ENCODE measurements around the gene PSG6. TPM values are rescaled to one million over a fixed set of nuclear protein-coding genes. Genes with fewer than 3 reads are reported as not detected.
A peak's percentile ranks its signal among the peaks of the same experiment; 100 is the strongest.
"Not testable (repeated sequence)": the region's sequence is repeated elsewhere in the genome, so short reads cannot be mapped to it uniquely, and the experiment has no call there.

The PSG6 gene
- total and polyA plus RNA-seq, 2 experiments from 2014 or later: 1.2 TPM; not detected in 1

DNA sequence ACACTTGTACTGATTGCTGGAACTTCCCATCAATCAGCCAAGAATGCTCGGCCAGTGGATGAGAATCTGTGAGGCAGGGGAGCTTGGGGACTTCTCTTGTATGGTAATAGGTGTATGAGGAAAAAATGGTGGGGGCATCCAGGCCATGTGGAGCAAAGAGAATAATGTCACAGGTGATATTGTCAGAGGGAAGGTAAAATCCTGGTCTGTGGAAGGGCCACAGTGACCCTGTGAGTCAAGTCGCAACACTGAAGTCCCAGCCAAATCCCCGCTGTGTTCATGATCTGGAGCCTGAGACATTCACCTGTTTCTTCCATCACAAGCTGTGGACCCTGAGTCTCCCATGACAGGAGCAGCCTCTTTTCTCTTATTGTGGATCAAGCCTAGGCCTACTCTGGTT is 11.2 kb upstream of the PSG6 start:
- no peaks in the 10 kb centered on the region for H3K79me2 ChIP-seq (ENCODE audit: insufficient read depth)
- H2AFZ ChIP-seq: no peak overlapping the region
- no peaks in the 10 kb centered on the region for H4K20me1 ChIP-seq (ENCODE audit: insufficient read depth)
- H3K4me1 ChIP-seq (ENCODE audit: insufficient read depth): peaks cover 29% of the 10 kb centered on the region
- no peaks in the 10 kb centered on the region for H3K9me3 ChIP-seq (ENCODE audit: low read depth)
- no peak overlapping the region for H3K27ac ChIP-seq
- H3K36me3 ChIP-seq (ENCODE audit: low read depth): no peaks in the 10 kb centered on the region
- peaks cover 27% of the 10 kb centered on the region for H3F3A ChIP-seq (ENCODE audit: insufficient read depth)
- in situ Hi-C loops (cut with MboI): loop anchor here (5.0 kb wide), 1 partner anchor 153 kb away; the partner anchor contains the start of gene PSG2
- DNase-seq: no peak
- 95% methylated on average over 3 of the region's 3 CpGs for WGBS, 2 experiments (ENCODE audit: low coverage in 1 of 2, low lambda C conversion rate in 2 of 2, missing lambda C conversion rate in 2 of 2)
- no peaks in the 10 kb centered on the region for H3K9me2 ChIP-seq (ENCODE audit: insufficient read depth)
- TF ChIP-seq EZH2 (IDR thresholded peaks at IDR 0.05; ENCODE audit: insufficient read depth, poor library complexity, severe bottlenecking) (no peak), EZH2phosphoT487 (IDR thresholded peaks at IDR 0.05; ENCODE audit: insufficient read depth, low read depth) (no peak)
- no peak overlapping the region for H3K9ac ChIP-seq
- H3K4me2 ChIP-seq (ENCODE audit: unreplicated experiment): no peak overlapping the region
- H3K4me3 ChIP-seq: no peak overlapping the region
- no peaks in the 10 kb centered on the region for H3K27me3 ChIP-seq (replicated peaks; ENCODE audit: insufficient read depth)

DNA sequence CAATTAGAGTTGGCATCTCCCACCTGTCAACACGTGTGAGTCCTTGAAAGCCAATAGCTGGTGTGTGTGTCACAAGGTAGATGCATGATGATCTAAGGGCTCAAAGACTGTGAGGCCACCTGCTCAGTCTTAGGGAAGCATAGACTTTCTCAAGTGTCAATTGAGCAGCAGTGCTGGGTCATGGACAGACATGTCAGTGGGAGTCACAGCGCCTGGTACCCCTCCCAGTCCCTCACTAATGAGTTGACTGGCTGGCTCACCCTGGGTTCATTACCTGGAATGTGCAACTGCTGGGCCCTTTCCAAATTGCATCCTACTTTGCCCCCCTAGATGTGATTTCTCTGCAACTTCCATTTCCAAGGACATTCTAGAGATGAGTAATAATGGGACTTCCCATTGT is 9.1 kb upstream of the PSG6 start:
- Histone ChIP-seq H3K36me3 (ENCODE audit: low read depth) (no peaks in the 10 kb centered on the region), H3K4me3 (no peak overlapping the region), H3K27me3 (replicated peaks; ENCODE audit: insufficient read depth) (no peaks in the 10 kb centered on the region), H3K27ac (no peak overlapping the region), H3K4me2 (ENCODE audit: unreplicated experiment) (no peak overlapping the region), H3K79me2 (ENCODE audit: insufficient read depth) (no peaks in the 10 kb centered on the region), H3K4me1 (ENCODE audit: insufficient read depth) (peaks cover 16% of the 10 kb centered on the region), H3F3A (ENCODE audit: insufficient read depth) (peaks cover 15% of the 10 kb centered on the region), H4K20me1 (ENCODE audit: insufficient read depth) (no peaks in the 10 kb centered on the region), H3K9me2 (ENCODE audit: insufficient read depth) (no peaks in the 10 kb centered on the region), H3K9ac (no peak overlapping the region), H3K9me3 (ENCODE audit: low read depth) (no peaks in the 10 kb centered on the region), H2AFZ (no peak overlapping the region)
- no peak for DNase-seq
- in situ Hi-C loops (cut with MboI): loop anchor here (5.0 kb wide), 1 partner anchor 156 kb away; the partner anchor contains the start of gene PSG2
- 76 to 80% methylated on average over 2 of the region's 2 CpGs for WGBS, 2 experiments (ENCODE audit: low coverage in 1 of 2, low lambda C conversion rate in 2 of 2, missing lambda C conversion rate in 2 of 2)
- TF ChIP-seq EZH2 (IDR thresholded peaks at IDR 0.05; ENCODE audit: insufficient read depth, poor library complexity, severe bottlenecking) (no peak), EZH2phosphoT487 (IDR thresholded peaks at IDR 0.05; ENCODE audit: insufficient read depth, low read depth) (no peak)

DNA sequence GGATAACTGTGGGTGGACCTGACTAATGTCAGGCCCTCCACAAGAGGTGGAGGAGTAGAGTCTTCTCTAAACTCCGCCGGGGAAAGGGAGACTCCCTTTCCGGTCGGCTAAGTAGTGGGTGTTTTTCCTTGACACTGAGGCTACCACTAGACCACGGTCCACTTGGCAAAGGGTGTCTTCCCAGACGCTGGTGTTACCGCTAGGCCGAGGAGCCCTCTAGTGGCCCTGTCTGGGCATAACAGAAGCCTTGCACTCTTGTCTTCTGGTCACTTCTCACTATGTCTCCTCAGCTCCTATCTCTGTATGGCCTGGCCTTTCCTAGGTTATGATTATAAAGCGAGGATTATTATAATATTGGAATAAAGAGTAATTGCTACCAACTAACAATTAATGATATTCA is 5.4 kb upstream of the PSG6 start:
- peak; percentile 80 for DNase-seq
- H2AFZ ChIP-seq: peak overlapping the region; percentile 30
- not testable (repeated sequence) for H4K20me1 ChIP-seq (ENCODE audit: insufficient read depth)

DNA sequence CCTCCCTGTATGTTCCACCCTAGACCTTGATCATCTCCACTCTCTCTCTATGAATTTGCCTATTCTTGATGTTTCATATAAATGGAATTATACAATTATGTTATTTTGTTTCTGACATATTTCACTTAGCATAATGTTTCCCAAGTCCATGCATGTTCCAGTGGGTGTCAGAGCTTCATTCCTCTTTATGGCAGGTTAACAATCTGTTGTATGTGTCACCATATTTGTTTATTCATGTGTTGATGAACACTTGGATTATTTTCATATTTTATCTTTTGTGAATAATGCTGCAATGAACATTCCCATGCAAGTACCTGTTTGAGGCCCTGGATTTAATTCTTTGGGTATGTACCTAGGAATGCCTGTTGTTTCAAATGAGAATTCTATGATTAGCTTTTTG is 3.3 kb upstream of the PSG6 start:
- H3K9ac ChIP-seq; H3F3A ChIP-seq (ENCODE audit: insufficient read depth); H4K20me1 ChIP-seq (ENCODE audit: insufficient read depth); in situ Hi-C loops (cut with MboI); H3K4me2 ChIP-seq (ENCODE audit: unreplicated experiment); H3K9me2 ChIP-seq (ENCODE audit: insufficient read depth); H3K36me3 ChIP-seq (ENCODE audit: low read depth); H3K27me3 ChIP-seq (replicated peaks; ENCODE audit: insufficient read depth); H3K9me3 ChIP-seq (ENCODE audit: low read depth); H2AFZ ChIP-seq; H3K4me3 ChIP-seq; H3K27ac ChIP-seq; H3K79me2 ChIP-seq (ENCODE audit: insufficient read depth); DNase-seq: not testable (repeated sequence)
- peaks cover 12% of the 10 kb centered on the region for H3K4me1 ChIP-seq (ENCODE audit: insufficient read depth)

More for the DNA sequence above, 5.4 kb upstream of the PSG6 start:
- H3K79me2 ChIP-seq (ENCODE audit: insufficient read depth); H3K4me2 ChIP-seq (ENCODE audit: unreplicated experiment); H3K27ac ChIP-seq; H3K9me2 ChIP-seq (ENCODE audit: insufficient read depth); H3K9ac ChIP-seq; H3K9me3 ChIP-seq (ENCODE audit: low read depth); H3F3A ChIP-seq (ENCODE audit: insufficient read depth); H3K27me3 ChIP-seq (replicated peaks; ENCODE audit: insufficient read depth); in situ Hi-C loops (cut with MboI); H3K4me1 ChIP-seq (ENCODE audit: insufficient read depth); H3K36me3 ChIP-seq (ENCODE audit: low read depth); H3K4me3 ChIP-seq: not testable (repeated sequence)
- 12 to 24% methylated on average over 9 of the region's 9 CpGs for WGBS, 2 experiments (ENCODE audit: low coverage in 1 of 2, low lambda C conversion rate in 2 of 2, missing lambda C conversion rate in 2 of 2)

DNA sequence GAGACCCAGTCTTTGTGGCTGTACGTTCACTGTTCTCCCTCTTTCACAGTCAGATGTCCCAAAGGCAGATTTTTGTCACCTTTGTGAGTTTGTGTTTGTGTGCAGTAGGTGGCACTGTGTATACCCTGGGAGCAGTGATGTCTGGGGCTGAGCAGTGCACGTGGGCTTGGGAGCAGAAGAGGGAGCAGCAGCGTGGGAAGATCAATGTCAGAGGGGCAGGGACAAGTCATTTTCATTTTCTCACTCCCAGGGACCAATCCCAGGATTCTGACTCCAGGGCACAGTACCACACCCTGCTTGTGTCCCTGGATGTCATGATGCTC is 2.0 kb upstream of the PSG6 start:
- H3K4me2 ChIP-seq (ENCODE audit: unreplicated experiment): no peak overlapping the region
- in situ Hi-C loops (cut with MboI): no loop called here
- DNase-seq: peak; percentile 9
- no peaks in the 10 kb centered on the region for H3K9me3 ChIP-seq (ENCODE audit: low read depth)
- H3K27me3 ChIP-seq (replicated peaks; ENCODE audit: insufficient read depth): no peaks in the 10 kb centered on the region
- H3F3A ChIP-seq (ENCODE audit: insufficient read depth): no peaks in the 10 kb centered on the region
- no peaks in the 10 kb centered on the region for H4K20me1 ChIP-seq (ENCODE audit: insufficient read depth)
- no peak overlapping the region for H2AFZ ChIP-seq
- H3K9ac ChIP-seq: no peak overlapping the region
- no peaks in the 10 kb centered on the region for H3K9me2 ChIP-seq (ENCODE audit: insufficient read depth)
- no peak overlapping the region for H3K27ac ChIP-seq
- H3K4me1 ChIP-seq (ENCODE audit: insufficient read depth): peaks cover 12% of the 10 kb centered on the region
- TF ChIP-seq EZH2phosphoT487 (IDR thresholded peaks at IDR 0.05; ENCODE audit: insufficient read depth, low read depth) (no peak), EZH2 (IDR thresholded peaks at IDR 0.05; ENCODE audit: insufficient read depth, poor library complexity, severe bottlenecking) (no peak)
- WGBS, 2 experiments (ENCODE audit: low coverage in 1 of 2, low lambda C conversion rate in 2 of 2, missing lambda C conversion rate in 2 of 2): 16 to 20% methylated on average over 3 of the region's 3 CpGs
- H3K36me3 ChIP-seq (ENCODE audit: low read depth): no peaks in the 10 kb centered on the region
- no peaks in the 10 kb centered on the region for H3K79me2 ChIP-seq (ENCODE audit: insufficient read depth)
- no peak overlapping the region for H3K4me3 ChIP-seq

DNA sequence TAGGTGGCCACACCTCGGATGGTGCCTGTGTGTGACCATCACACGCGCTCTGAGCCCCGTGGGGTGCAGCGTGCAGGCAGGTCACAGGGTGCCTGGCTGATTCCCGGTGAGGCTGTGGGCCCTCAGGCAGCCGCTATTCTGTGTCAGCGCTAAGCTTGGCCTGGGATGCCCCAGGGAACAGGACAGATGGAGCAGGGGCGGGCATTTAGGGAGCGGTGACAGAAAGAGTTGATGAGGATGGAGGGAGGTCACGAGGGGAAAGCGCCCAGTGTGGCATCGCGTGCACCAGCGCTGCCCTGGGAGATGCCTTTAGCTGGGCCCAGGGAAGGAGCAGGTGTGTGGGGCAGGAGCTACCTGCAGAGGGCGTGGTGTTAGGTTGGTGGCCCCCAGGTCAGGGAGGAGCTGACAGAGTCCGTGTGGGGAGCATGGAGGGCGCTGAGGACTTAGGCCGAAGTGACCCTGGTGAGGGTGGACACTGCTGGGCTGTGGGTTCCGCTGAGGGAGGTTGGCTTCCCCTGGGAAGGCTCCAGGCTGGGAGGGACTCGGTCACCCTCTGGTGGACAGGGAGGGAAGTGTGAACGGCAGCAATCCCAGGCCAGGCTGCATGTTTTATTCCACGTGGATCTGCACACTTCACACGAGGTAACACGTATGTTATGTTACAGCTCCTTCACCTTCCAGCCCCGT is 1.5 kb upstream of the PSG6 start:
- H3K27me3 ChIP-seq (replicated peaks; ENCODE audit: insufficient read depth); H3F3A ChIP-seq (ENCODE audit: insufficient read depth); H2AFZ ChIP-seq; H3K4me3 ChIP-seq; H3K9me3 ChIP-seq (ENCODE audit: low read depth); H3K4me2 ChIP-seq (ENCODE audit: unreplicated experiment); H3K79me2 ChIP-seq (ENCODE audit: insufficient read depth); H4K20me1 ChIP-seq (ENCODE audit: insufficient read depth); in situ Hi-C loops (cut with MboI); H3K9me2 ChIP-seq (ENCODE audit: insufficient read depth); H3K9ac ChIP-seq; H3K27ac ChIP-seq; H3K36me3 ChIP-seq (ENCODE audit: low read depth): not testable (repeated sequence)
- H3K4me1 ChIP-seq (ENCODE audit: insufficient read depth): peaks cover 12% of the 10 kb centered on the region
- WGBS, 2 experiments (ENCODE audit: low coverage in 1 of 2, low lambda C conversion rate in 2 of 2, missing lambda C conversion rate in 2 of 2): 84 to 85% methylated on average over 26 of the region's 26 CpGs
- DNase-seq: peak; percentile 24

DNA sequence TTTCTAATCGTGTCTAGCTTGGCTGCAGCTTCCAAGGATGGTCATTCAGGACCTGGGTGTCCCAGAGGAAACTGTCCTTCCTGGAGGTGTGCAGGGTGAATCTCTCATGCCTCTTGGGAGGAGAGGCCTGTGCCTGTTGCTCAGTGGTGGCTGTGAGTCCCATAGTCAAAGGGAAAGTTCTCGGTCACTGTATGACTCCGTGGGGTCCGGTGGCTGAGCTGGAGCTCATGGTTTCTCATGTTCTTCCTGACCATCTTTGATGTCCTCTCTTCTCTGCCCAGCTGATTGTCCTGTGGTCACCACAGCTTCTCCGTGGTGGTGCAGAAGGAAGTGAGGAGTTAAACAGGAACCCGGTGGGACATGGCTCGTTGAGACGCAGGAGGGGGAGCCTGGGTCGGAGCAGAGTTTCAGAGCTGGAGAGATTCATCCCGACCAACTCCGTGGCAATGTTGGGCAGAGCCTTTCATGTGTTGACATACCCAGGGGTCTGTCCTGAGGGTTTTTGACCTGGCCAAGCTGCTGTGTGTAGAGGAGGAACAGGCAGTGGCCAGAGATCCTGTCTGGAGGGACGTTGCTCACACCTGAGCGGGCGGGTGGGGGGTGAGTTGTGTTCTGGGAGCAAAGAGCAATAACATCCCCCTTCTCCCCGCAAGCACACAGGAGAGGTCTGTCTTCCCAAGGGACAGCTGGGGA is 829 bp upstream of the PSG6 start:
- H3K4me3 ChIP-seq; H4K20me1 ChIP-seq (ENCODE audit: insufficient read depth); H3K9ac ChIP-seq; H3K27me3 ChIP-seq (replicated peaks; ENCODE audit: insufficient read depth); H3K36me3 ChIP-seq (ENCODE audit: low read depth); H3K4me2 ChIP-seq (ENCODE audit: unreplicated experiment); DNase-seq; in situ Hi-C loops (cut with MboI); H3K27ac ChIP-seq; H3K9me2 ChIP-seq (ENCODE audit: insufficient read depth); H3F3A ChIP-seq (ENCODE audit: insufficient read depth); H2AFZ ChIP-seq; H3K79me2 ChIP-seq (ENCODE audit: insufficient read depth); H3K9me3 ChIP-seq (ENCODE audit: low read depth): not testable (repeated sequence)
- 84 to 85% methylated on average over 12 to 15 of the region's 15 CpGs for WGBS, 2 experiments (ENCODE audit: low coverage in 1 of 2, low lambda C conversion rate in 2 of 2, missing lambda C conversion rate in 2 of 2)
- H3K4me1 ChIP-seq (ENCODE audit: insufficient read depth): peaks cover 12% of the 10 kb centered on the region
